ENCODE measurements around the gene ATP6V0C. TPM values are rescaled to one million over a fixed set of nuclear protein-coding genes. Genes with fewer than 3 reads are reported as not detected.

ATP6V0C gene
- total and polyA plus RNA-seq, 7 donors, result 116 to 241 (median 177) TPM

- Histone ChIP-seq H3K9me3 (no peaks in the 10 kb centered on the region), H3K27me3 (ENCODE audit: insufficient read depth in 3 of 3, low read length in 2 of 3) (no peaks in the 10 kb centered on the region), H3K4me3 (no peak overlapping the region), H3K4me1 (peaks cover 9% of the 10 kb centered on the region), H3K27ac (no peak overlapping the region), H3K36me3 (ENCODE audit: insufficient read depth in 1 of 2, low read depth in 1 of 2) (peaks cover 0 to 68% of the 10 kb centered on the region in 2 donors)
- no peak for DNase-seq
- WGBS, 3 donors, result 89 to 92% (median 90%) methylated on average over 8 of the region's 8 CpGs
- intact Hi-C loops (cut with DNase I), result no loop called here
- ATAC-seq, result no peak
- no peak for TF ChIP-seq CTCF (IDR thresholded peaks at IDR 0.05)
These were observed 12.4 kb downstream of the ATP6V0C start for GRCh38 chr16:2526135-2526534.

GRCh38 chr16:2527071-2527783 is 13.5 kb downstream of the ATP6V0C start:
- DNase-seq (no peak), ATAC-seq (no peak)
- Histone ChIP-seq H3K4me1 (peaks cover 7% of the 10 kb centered on the region), H3K4me3 (no peak overlapping the region), H3K27ac (no peak overlapping the region), H3K27me3 (ENCODE audit: insufficient read depth in 3 of 3, low read length in 2 of 3) (no peaks in the 10 kb centered on the region), H3K9me3 (no peaks in the 10 kb centered on the region), H3K36me3 (ENCODE audit: insufficient read depth in 1 of 2, low read depth in 1 of 2) (peaks cover 0 to 65% of the 10 kb centered on the region in 2 donors)
- no peak for TF ChIP-seq CTCF (IDR thresholded peaks at IDR 0.05)
- intact Hi-C loops (cut with DNase I), result no loop called here
- 81 to 89% (median 84%) methylated on average over 11 to 12 of the region's 12 CpGs for WGBS, 3 donors

- DNase-seq, result no peak
- 91 to 95% (median 94%) methylated on average over 19 to 24 of the region's 24 CpGs for WGBS, 3 donors
- no peak for ATAC-seq
- intact Hi-C loops (cut with DNase I), result no loop called here
- no peak for TF ChIP-seq CTCF (IDR thresholded peaks at IDR 0.05)
- Histone ChIP-seq H3K4me3 (no peak overlapping the region), H3K36me3 (ENCODE audit: insufficient read depth in 1 of 2, low read depth in 1 of 2) (peaks cover 0 to 62% of the 10 kb centered on the region in 2 donors), H3K27me3 (ENCODE audit: insufficient read depth in 3 of 3, low read length in 2 of 3) (no peaks in the 10 kb centered on the region), H3K4me1 (peaks cover 10% of the 10 kb centered on the region), H3K27ac (no peak overlapping the region), H3K9me3 (no peaks in the 10 kb centered on the region)
These were observed 14.0 kb downstream of the ATP6V0C start for GRCh38 chr16:2527784-2528100.

GRCh38 chr16:2528161-2529060 is 14.7 kb downstream of the ATP6V0C start:
- no peak for TF ChIP-seq CTCF (IDR thresholded peaks at IDR 0.05)
- no peak overlapping the region for H3K4me3 ChIP-seq
- no peak overlapping the region for H3K27ac ChIP-seq
- no peaks in the 10 kb centered on the region for H3K27me3 ChIP-seq (ENCODE audit: insufficient read depth in 3 of 3, low read length in 2 of 3)
- DNase-seq (no peak), ATAC-seq (no peak)
- H3K36me3 ChIP-seq (ENCODE audit: insufficient read depth in 1 of 2, low read depth in 1 of 2), result peaks cover 0 to 55% of the 10 kb centered on the region in 2 donors
- 90 to 95% (median 93%) methylated on average over 34 to 36 of the region's 36 CpGs for WGBS, 3 donors
- H3K9me3 ChIP-seq, result no peaks in the 10 kb centered on the region
- intact Hi-C loops (cut with DNase I), result no loop called here
- peaks cover 12% of the 10 kb centered on the region for H3K4me1 ChIP-seq
